RWPE2 (cell line): ENCODE measurements around the gene PRDM16.

Experiments
- ATAC-seq: fragments of 200-7000 bp; cut with Tn5 transposase; 3 replicates; pipeline ENCODE4 v1.9.1; 2021; ENCODE audit warnings: low read depth
- DNase-seq: peaks from one replicate; pipeline ENCODE4 v3.0.0-alpha.2; 2020; ENCODE audit warnings: low spot score
- H3K27ac ChIP-seq: fragments of 450-650 bp; 2 replicates; pipeline ENCODE4 v1.5.1; 2017; ENCODE audit warnings: mild to moderate bottlenecking; ENCODE audit not compliant: poor library complexity, severe bottlenecking
- H3K27me3 ChIP-seq: fragments of 250-450 bp; sonication (Bioruptor Pico); 2 replicates; pipeline ENCODE4 v1.5.1; 2021; ENCODE audit warnings: mild to moderate bottlenecking, moderate library complexity; ENCODE audit not compliant: insufficient read depth, poor library complexity, severe bottlenecking
- H3K36me3 ChIP-seq: fragments of 250-450 bp; sonication (Bioruptor Pico); 2 replicates; pipeline ENCODE4 v1.5.1; 2020; ENCODE audit warnings: low read depth, mild to moderate bottlenecking, moderate library complexity
- H3K4me1 ChIP-seq: fragments of 250-450 bp; sonication (Bioruptor Pico); 2 replicates; pipeline ENCODE4 v1.5.1; 2021; ENCODE audit warnings: mild to moderate bottlenecking, moderate library complexity; ENCODE audit not compliant: insufficient read depth, poor library complexity, severe bottlenecking
- H3K4me3 ChIP-seq: fragments of 250-450 bp; sonication (Bioruptor Pico); 2 replicates; pipeline ENCODE4 v1.5.1; 2021; ENCODE audit warnings: mild to moderate bottlenecking, moderate library complexity; ENCODE audit not compliant: severe bottlenecking
- H3K9me3 ChIP-seq: fragments of 250-450 bp; sonication (Bioruptor Pico); 2 replicates; pipeline ENCODE4 v1.5.1; 2021; ENCODE audit warnings: mild to moderate bottlenecking, moderate library complexity; ENCODE audit not compliant: severe bottlenecking
- CTCF ChIP-seq: fragments of 450-650 bp; IDR thresholded peaks from one replicate; pipeline ENCODE4 v1.5.1; 2017; ENCODE audit warnings: mild to moderate bottlenecking, moderate library complexity; ENCODE audit not compliant: poor library complexity, severe bottlenecking

PRDM16 gene

GRCh38 chr1:3171761-3172160, 102.8 kb downstream of the PRDM16 start:
- Histone ChIP-seq H3K27ac (no peak overlapping the region), H3K27me3 (no peaks in the 10 kb centered on the region), H3K4me1 (no peaks in the 10 kb centered on the region), H3K36me3 (no peaks in the 10 kb centered on the region), H3K9me3 (no peaks in the 10 kb centered on the region), H3K4me3 (no peak overlapping the region)
- TF ChIP-seq CTCF: no peak
- DNase-seq: no peak
- ATAC-seq: no peak

- Histone ChIP-seq H3K9me3 (no peaks in the 10 kb centered on the region), H3K27ac (no peak overlapping the region), H3K4me1 (no peaks in the 10 kb centered on the region), H3K27me3 (no peaks in the 10 kb centered on the region), H3K4me3 (no peak overlapping the region), H3K36me3 (no peaks in the 10 kb centered on the region)
- DNase-seq (no peak), ATAC-seq (no peak)
- no peak for TF ChIP-seq CTCF
Measured at GRCh38 chr1:3172431-3173380, 103.7 kb downstream of the PRDM16 start.

- H3K4me1 ChIP-seq: no peaks in the 10 kb centered on the region
- H3K27ac ChIP-seq: no peak overlapping the region
- no peak for DNase-seq
- no peak for ATAC-seq
- no peak overlapping the region for H3K4me3 ChIP-seq
- no peak for TF ChIP-seq CTCF
- H3K9me3 ChIP-seq: no peaks in the 10 kb centered on the region
- H3K36me3 ChIP-seq: no peaks in the 10 kb centered on the region
- no peaks in the 10 kb centered on the region for H3K27me3 ChIP-seq
Measured at GRCh38 chr1:3173381-3173980, 104.5 kb downstream of the PRDM16 start.

GRCh38 chr1:3174487-3175247, 105.7 kb downstream of the PRDM16 start:
- no peaks in the 10 kb centered on the region for H3K27me3 ChIP-seq
- no peaks in the 10 kb centered on the region for H3K36me3 ChIP-seq
- no peak for DNase-seq
- no peaks in the 10 kb centered on the region for H3K9me3 ChIP-seq
- no peak overlapping the region for H3K4me3 ChIP-seq
- no peak overlapping the region for H3K27ac ChIP-seq
- no peak for TF ChIP-seq CTCF
- ATAC-seq: peak; percentile 82
- H3K4me1 ChIP-seq: no peaks in the 10 kb centered on the region
